Stimulated activated CD8-positive, alpha-beta memory T cell treated with anti-CD3 and anti-CD28 coated beads, Interleukin-2, amount 100 ng/mL, for 48 hours (primary cell): Measurements from ENCODE around the gene ULK2.
"Not testable (repeated sequence)": the region's sequence is repeated elsewhere in the genome, so short reads cannot be mapped to it uniquely, and the experiment has no call there.

Experiments
- DNase-seq, 2 donors: peaks; one replicate each; pipeline ENCODE4 v3.0.0-alpha.2; 2020; ENCODE audit warnings: low read depth in 2 of 2

The ULK2 gene

DNA sequence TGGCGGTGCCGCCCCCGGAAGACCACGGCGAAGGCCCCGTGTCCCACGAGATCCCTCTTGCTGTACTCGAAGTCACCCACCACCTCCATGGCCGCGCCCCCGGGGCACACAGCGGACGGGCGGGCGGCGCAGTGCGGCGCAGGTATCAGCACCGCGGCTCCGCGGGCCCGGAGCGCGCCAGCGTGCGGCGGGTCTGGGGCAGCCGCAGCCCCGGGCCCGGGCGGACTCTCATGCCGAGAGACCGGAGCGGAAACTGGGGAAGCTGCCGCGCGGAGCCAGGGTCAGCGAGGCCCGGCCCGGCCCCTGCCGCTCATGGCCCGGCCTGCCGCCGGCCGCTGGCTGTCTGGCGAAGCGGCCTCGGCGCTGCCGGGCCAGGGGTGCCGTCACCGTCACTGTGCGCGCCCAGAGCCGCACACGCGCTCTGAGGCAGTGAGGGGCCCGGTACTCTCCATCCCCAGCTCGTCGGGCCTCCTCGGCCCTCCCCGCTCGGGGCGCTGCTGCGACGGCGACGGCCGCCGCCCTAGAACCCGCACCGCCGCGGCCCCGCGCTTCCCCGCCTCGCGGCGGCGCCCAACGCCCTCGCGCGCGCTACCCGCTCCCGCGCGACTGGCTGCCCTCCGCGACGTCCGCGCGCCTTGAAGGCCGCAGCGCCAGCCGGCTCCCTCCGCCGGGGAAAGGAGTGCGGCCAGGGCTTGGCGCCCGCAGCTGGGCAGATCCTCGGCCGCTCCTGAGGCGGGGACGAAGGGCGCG is at the start of gene ULK2:
ULK2 (minus strand) TSS at position 608 of the 750 bp plus-strand sequence; CDS start at position 89, 519 bp downstream.
- peak; percentile 29 to 34 for DNase-seq

DNA sequence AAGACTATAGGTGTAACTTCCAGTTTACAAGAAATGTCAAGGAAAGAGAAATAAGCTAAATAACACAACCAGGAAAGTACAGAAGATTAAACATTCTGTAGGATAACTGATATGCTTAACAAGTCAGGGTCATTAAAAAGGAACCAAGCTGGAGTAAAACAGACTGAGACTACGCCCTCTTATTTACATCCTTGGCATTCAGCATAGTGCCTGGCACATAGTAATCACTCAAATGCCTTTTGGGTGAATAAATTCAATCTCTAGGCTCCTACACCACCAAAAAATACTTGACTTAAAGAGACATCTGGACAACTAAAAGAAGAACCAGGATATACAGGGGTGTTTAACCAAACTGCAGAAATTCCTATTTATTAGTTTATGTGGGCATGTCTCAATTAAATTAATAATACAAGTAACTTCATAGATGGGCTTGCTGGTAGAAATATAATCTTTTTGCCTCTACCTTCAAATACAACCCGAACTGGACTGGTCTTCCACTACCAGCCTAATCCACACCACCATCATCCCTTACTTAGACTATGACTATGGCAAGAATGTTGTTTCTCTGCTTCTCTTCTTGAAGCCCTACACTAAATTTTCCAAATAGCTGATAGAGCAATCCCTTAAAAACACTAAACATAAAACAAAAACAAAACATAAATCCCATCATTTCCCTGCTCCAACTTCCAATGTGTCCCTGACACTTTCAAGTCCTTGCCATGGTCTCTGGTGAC is 47.7 kb upstream of the ULK2 start:
- no peak for DNase-seq

- no peak for DNase-seq
Measured at GRCh38 chr17:19911033-19911432, 43.3 kb upstream of the ULK2 start.

GRCh38 chr17:19909139-19909538 is 41.4 kb upstream of the ULK2 start:
- DNase-seq: no peak

- no peak for DNase-seq
Measured at GRCh38 chr17:19905502-19905901, 37.8 kb upstream of the ULK2 start.

DNA sequence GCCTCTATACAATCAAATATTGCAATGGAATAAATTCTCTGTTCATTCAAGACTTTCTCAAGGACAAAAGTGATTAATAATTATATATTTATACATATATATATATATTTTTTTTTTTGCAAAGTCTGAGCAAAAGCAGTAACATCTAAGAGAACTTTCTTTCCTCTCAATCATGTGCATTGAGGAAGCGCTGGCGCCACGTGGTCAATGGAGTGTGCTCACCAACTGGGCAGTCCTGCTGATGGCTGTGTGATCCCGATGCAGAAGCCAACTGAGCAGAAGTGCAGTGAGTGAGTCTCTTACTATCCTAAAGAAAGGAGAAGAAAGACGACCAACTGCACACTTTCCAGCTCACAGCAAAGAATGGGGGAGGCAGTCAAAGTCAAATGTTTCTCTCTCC is 37.2 kb upstream of the ULK2 start:
- DNase-seq: no peak

DNA sequence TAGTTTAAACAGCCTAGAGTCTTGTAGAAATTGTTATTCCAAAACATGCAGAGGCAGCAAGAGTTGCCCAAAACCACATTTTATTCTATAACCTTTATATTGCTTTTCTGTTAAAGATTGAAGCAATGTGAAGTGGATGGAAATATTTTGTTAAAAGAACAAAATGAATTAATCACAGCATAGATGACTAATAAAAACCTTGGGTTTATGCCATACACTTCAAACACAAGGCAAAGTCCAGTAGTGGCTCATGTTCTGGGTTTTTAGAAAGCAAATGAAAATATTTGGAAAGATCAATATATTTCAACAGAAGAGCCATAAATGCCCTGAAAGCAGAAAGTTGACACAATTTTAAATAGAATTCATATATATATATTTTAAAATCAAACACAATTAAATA is 36.7 kb upstream of the ULK2 start:
- DNase-seq: no peak

DNA sequence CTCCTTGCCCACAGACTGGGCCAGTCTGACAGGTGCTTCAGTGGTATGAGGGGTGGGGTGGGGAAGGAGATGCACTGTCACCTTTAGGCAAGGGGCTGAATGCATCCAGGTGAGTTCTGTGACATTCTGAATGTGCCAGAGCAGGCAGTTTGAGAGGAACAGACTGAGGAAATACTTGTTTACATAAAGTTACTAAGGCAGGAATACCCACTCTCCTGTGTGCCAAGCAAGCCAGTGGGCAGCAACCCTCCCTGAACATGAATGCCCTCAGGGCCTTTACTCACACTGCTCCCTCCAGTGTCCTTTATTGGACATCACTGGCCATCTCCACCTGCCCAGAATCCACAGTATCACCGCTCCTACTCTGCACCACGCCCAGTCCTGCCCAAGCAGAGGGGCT is 33.1 kb upstream of the ULK2 start:
- DNase-seq: no peak

DNA sequence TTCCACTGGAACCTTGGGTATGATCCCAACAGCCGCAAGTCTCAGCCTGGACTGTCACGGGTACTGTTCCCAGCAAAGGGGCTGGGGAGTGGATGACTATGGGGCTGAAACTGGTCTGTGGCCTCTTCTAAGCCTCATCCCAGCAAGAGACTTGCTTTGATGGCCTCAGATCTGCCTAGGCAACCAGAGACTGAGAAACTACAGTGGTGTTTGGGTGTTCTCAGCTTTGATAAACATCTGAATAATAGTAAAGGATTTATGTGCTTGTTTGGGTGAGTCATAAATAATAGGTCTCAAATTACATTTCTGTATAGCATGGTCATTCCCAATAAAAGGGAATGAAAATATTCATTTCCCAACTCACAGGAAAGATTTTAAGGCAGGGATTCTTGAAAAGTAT is 30.2 kb upstream of the ULK2 start:
- no peak for DNase-seq

- DNase-seq: no peak
Measured at GRCh38 chr17:19897090-19897837, 29.5 kb upstream of the ULK2 start.

DNA sequence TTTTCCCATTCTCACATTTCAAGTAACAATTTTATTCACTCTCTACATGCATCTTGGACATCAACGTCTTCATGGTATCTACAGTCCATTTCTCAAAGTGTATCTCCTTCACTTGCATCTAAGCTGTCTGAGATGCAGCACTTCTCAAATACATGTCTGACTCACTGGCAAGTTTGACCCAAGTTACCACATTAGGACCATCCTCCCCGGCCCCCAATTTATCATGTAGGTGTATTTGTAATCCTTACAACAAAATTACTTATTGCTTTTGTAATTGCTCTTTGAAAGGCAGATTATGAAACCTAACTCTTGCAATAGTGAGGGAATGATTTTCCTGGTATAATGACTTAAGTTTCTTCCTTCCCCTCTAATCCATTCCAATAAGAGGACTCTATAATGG is 28.9 kb upstream of the ULK2 start:
- no peak for DNase-seq

- DNase-seq: not testable (repeated sequence)
Measured at GRCh38 chr17:19890554-19890953, 22.8 kb upstream of the ULK2 start.

GRCh38 chr17:19890001-19890400 is 22.3 kb upstream of the ULK2 start:
- DNase-seq: not testable (repeated sequence)

DNA sequence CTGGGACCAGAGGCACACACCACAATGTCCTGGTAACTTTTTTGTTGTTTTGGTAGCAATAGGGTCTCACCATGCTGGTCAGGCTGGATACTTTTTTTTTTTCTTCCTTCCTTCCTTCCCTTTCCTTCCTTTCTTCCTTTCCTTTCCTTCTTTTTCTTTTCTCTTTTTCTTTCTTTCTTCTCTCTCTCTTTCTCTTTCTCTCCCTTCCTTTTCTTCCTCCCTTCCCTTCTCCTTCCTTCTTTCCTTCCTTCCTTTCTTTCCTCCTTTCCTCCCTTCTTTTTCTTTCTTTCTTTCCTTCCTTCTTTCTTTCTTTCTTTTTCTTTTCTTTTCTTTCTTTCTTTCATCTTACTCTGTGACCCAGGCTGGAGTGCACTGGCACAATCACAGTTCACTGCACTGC is 18.4 kb upstream of the ULK2 start:
- DNase-seq: no peak

- no peak for DNase-seq
Measured at GRCh38 chr17:19883537-19884215, 15.9 kb upstream of the ULK2 start.

- DNase-seq: no peak
Measured at GRCh38 chr17:19880393-19880792, 12.7 kb upstream of the ULK2 start.

- no peak for DNase-seq
Measured at GRCh38 chr17:19877364-19877945, 9.7 kb upstream of the ULK2 start.

GRCh38 chr17:19876529-19877161 is 8.9 kb upstream of the ULK2 start:
- DNase-seq: no peak

- DNase-seq: no peak
Measured at GRCh38 chr17:19874256-19874655, 6.5 kb upstream of the ULK2 start.

- DNase-seq: no peak
Measured at GRCh38 chr17:19873346-19873745, 5.6 kb upstream of the ULK2 start.

DNA sequence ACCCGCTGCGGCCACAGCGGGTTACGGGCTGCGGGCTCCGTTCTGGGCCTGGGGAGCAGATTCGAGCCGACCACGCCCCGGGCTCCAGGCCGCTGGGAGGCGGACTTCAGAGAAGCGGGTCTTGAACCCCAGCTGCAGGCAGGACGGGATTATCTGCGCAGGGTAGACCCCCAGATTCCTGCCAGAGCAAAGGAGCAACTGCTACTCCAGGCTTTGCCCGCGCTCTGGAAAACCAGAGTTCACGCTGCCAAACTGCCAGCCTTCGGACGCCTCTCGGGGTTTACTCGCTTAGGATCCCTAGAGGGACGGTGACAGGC is 301 bp upstream of the ULK2 start:
- DNase-seq: no peak

GRCh38 chr17:19867079-19867328 is 732 bp downstream of the ULK2 start:
- DNase-seq: peak; percentile 32 to 36
